ENCODE results near the gene OR5B2. TPM values are rescaled to one million over a fixed set of nuclear protein-coding genes. Genes with fewer than 3 reads are reported as not detected.
"Not testable (repeated sequence)": the region's sequence is repeated elsewhere in the genome, so short reads cannot be mapped to it uniquely, and the experiment has no call there.

The OR5B2 gene
- total RNA-seq, 2 donors from 2014 or later, result not detected

GRCh38 chr11:58433638-58434203, 5.8 kb upstream of the OR5B2 start:
- intact Hi-C loops (cut with DNase I), result no loop called here
- DNase-seq (ENCODE audit: low spot score), result no peak
- H3K27me3 ChIP-seq (replicated peaks; ENCODE audit: insufficient read depth), result no peaks in the 10 kb centered on the region
- no peak for TF ChIP-seq POLR2A (IDR thresholded peaks at IDR 0.05)
- no peak overlapping the region for H3K4me3 ChIP-seq
- H3K9me3 ChIP-seq, result no peaks in the 10 kb centered on the region
- WGBS, result 72% methylated on average over 3 of the region's 3 CpGs
- H3K36me3 ChIP-seq, result no peaks in the 10 kb centered on the region
- no peak overlapping the region for H3K27ac ChIP-seq
- no peaks in the 10 kb centered on the region for H3K4me1 ChIP-seq (replicated peaks)

- no peak overlapping the region for H3K27ac ChIP-seq
- H3K36me3 ChIP-seq, result no peaks in the 10 kb centered on the region
- no peak overlapping the region for H3K4me3 ChIP-seq
- DNase-seq (ENCODE audit: low spot score), result no peak
- no peaks in the 10 kb centered on the region for H3K4me1 ChIP-seq (replicated peaks)
- H3K27me3 ChIP-seq (replicated peaks; ENCODE audit: insufficient read depth), result no peaks in the 10 kb centered on the region
- WGBS, result 41% methylated on average over 1 of the region's 1 CpG
- intact Hi-C loops (cut with DNase I), result no loop called here
- TF ChIP-seq POLR2AphosphoS5 (IDR thresholded peaks at IDR 0.05) (no peak), POLR2A (IDR thresholded peaks at IDR 0.05) (no peak), CTCF (IDR thresholded peaks at IDR 0.05) (no peak)
- H3K9me3 ChIP-seq, result no peaks in the 10 kb centered on the region
These were observed 1.4 kb upstream of the OR5B2 start for GRCh38 chr11:58429273-58429672.

- TF ChIP-seq CTCF (IDR thresholded peaks at IDR 0.05), result no peak
- TF ChIP-seq POLR2A (IDR thresholded peaks at IDR 0.05), result no peak
- no peak for TF ChIP-seq POLR2AphosphoS5 (IDR thresholded peaks at IDR 0.05)
- H3K4me1 ChIP-seq (replicated peaks), result no peaks in the 10 kb centered on the region
- H3K27ac ChIP-seq, result no peak within 1 kb of the TSS
- intact Hi-C loops (cut with DNase I), result no loop called here
- no peak for DNase-seq (ENCODE audit: low spot score)
- no peaks in the 10 kb centered on the region for H3K36me3 ChIP-seq
- no peak within 1 kb of the TSS for H3K4me3 ChIP-seq
- H3K9me3 ChIP-seq, result no peaks in the 10 kb centered on the region
- 88% methylated on average over 1 of the region's 1 CpG for WGBS
- no peaks in the 10 kb centered on the region for H3K27me3 ChIP-seq (replicated peaks; ENCODE audit: insufficient read depth)
These were observed 21.1 kb downstream of the OR5B2 start, which contains the start of gene OR5B3 for GRCh38 chr11:58406774-58407173. Gene OR5B3, minus strand, starts transcription at chr11:58406874. Its CDS starts 3,465 bp downstream, at chr11:58403409.

- H3K9me3 ChIP-seq; H3K4me1 ChIP-seq (replicated peaks); H3K36me3 ChIP-seq: not testable (repeated sequence)
These were observed 28.3 kb downstream of the OR5B2 start for GRCh38 chr11:58399622-58400021.

GRCh38 chr11:58395581-58395980, 32.3 kb downstream of the OR5B2 start:
- H3K27ac ChIP-seq, result no peak overlapping the region
- TF ChIP-seq POLR2AphosphoS5 (IDR thresholded peaks at IDR 0.05) (no peak), CTCF (IDR thresholded peaks at IDR 0.05) (no peak), POLR2A (IDR thresholded peaks at IDR 0.05) (no peak)
- no peak for DNase-seq (ENCODE audit: low spot score)
- intact Hi-C loops (cut with DNase I), result no loop called here
- 56% methylated on average over 2 of the region's 2 CpGs for WGBS
- no peaks in the 10 kb centered on the region for H3K9me3 ChIP-seq
- H3K27me3 ChIP-seq (replicated peaks; ENCODE audit: insufficient read depth), result no peaks in the 10 kb centered on the region
- peaks cover 4% of the 10 kb centered on the region for H3K4me1 ChIP-seq (replicated peaks)
- no peak overlapping the region for H3K4me3 ChIP-seq
- no peaks in the 10 kb centered on the region for H3K36me3 ChIP-seq

More at GRCh38 chr11:58399622-58400021, 28.3 kb downstream of the OR5B2 start:
- H3K27ac ChIP-seq; H3K4me3 ChIP-seq; DNase-seq (ENCODE audit: low spot score); H3K27me3 ChIP-seq (replicated peaks; ENCODE audit: insufficient read depth); intact Hi-C loops (cut with DNase I): not testable (repeated sequence)
- 60% methylated on average over 1 of the region's 2 CpGs for WGBS

GRCh38 chr11:58394195-58394594, 33.7 kb downstream of the OR5B2 start:
- TF ChIP-seq CTCF (IDR thresholded peaks at IDR 0.05), result no peak
- TF ChIP-seq POLR2A (IDR thresholded peaks at IDR 0.05), result no peak
- no peak for TF ChIP-seq POLR2AphosphoS5 (IDR thresholded peaks at IDR 0.05)
- Histone ChIP-seq H3K27me3 (replicated peaks; ENCODE audit: insufficient read depth) (no peaks in the 10 kb centered on the region), H3K4me1 (replicated peaks) (peaks cover 4% of the 10 kb centered on the region), H3K4me3 (no peak overlapping the region), H3K36me3 (no peaks in the 10 kb centered on the region), H3K27ac (no peak overlapping the region), H3K9me3 (no peaks in the 10 kb centered on the region)
- DNase-seq (ENCODE audit: low spot score), result no peak
- intact Hi-C loops (cut with DNase I), result no loop called here
